Natural killer cell (primary cell): Measurements from ENCODE around the gene ATP10A. TPM values are rescaled to one million over a fixed set of nuclear protein-coding genes. Genes with fewer than 3 reads are reported as not detected.

Experiments used
- ATAC-seq, 3 donors: fragments of 150-1000 bp in 2 of 3; fragments of 200-7000 bp in 1 of 3; cut with Tn5 transposase; 1 replicate in 1 of 3; 2 replicates in 2 of 3; pipeline ENCODE4 v1.10.0; 2021; ENCODE audit warnings: mild to moderate bottlenecking in 2 of 3, moderate library complexity in 2 of 3
- DNase-seq, 2 donors: peaks; one replicate each; pipeline versions ENCODE4 v3.0.0 to v3.0.0-alpha.2; 2013 to 2021; ENCODE audit warnings: mixed read lengths in 1 of 2
- H3K27ac ChIP-seq: one replicate; pipeline ENCODE4 v1.5.1; 2013; ENCODE audit warnings: mild to moderate bottlenecking, low read length
- H3K27me3 ChIP-seq: one replicate; pipeline ENCODE4 v1.6.1; 2013; ENCODE audit warnings: low read length; ENCODE audit not compliant: control insufficient read depth, insufficient read depth
- H3K36me3 ChIP-seq: one replicate; pipeline ENCODE4 v1.6.1; 2013; ENCODE audit warnings: low read length; ENCODE audit not compliant: control insufficient read depth, insufficient read depth
- H3K4me1 ChIP-seq: one replicate; pipeline ENCODE4 v1.6.1; 2013; ENCODE audit warnings: low read length; ENCODE audit not compliant: control insufficient read depth, insufficient read depth
- H3K4me3 ChIP-seq: one replicate; pipeline ENCODE4 v1.5.1; 2013; ENCODE audit warnings: low read length
- H3K9me3 ChIP-seq: one replicate; pipeline ENCODE4 v1.6.1; 2013; ENCODE audit warnings: low read length; ENCODE audit not compliant: control insufficient read depth, insufficient read depth
- H3K27ac Mint-ChIP-seq, 2 donors: one replicate each; pipeline ENCODE4 v1.8.0; 2022; ENCODE audit warnings: mild to moderate bottlenecking in 2 of 2, mixed read lengths in 2 of 2, moderate library complexity in 1 of 2
- H3K27me3 Mint-ChIP-seq, 2 donors: one replicate each; pipeline ENCODE4 v1.8.0; 2022; ENCODE audit warnings: low read depth in 2 of 2, mixed read lengths in 2 of 2
- H3K36me3 Mint-ChIP-seq: one replicate; pipeline ENCODE4 v1.8.0; 2022; ENCODE audit warnings: mixed read lengths
- H3K4me1 Mint-ChIP-seq, 2 donors: one replicate each; pipeline ENCODE4 v1.8.0; 2022; ENCODE audit warnings: mixed read lengths in 2 of 2
- H3K4me3 Mint-ChIP-seq: one replicate; pipeline ENCODE4 v1.8.0; 2022; ENCODE audit warnings: mild to moderate bottlenecking, moderate library complexity, mixed read lengths
- H3K9me3 Mint-ChIP-seq, 2 donors: one replicate each; pipeline ENCODE4 v1.8.0; 2022; ENCODE audit warnings: mixed read lengths in 2 of 2
- WGBS: methylation state at CpG from one replicate; pipeline ENCODE4 v1.1.7; 2013; ENCODE audit warnings: missing lambda C conversion rate; ENCODE audit not compliant: insufficient coverage; 5-methylcytosine and 5-hydroxymethylcytosine counted together
- intact Hi-C: fragments of 100-400 bp; cut with micrococcal nuclease; formaldehyde crosslinking; loops from one replicate; pipeline ENCODE4 v1.14.2; 2022
- total RNA-seq, 4 donors: library from RNA; stranded (reverse); fragments of 120-200 nt in 1 of 4; gene quantifications; one replicate each; pipeline versions ENCODE4 v1.2.3 to v1.2.4, GENCODE V29; 2013 to 2022
- TF ChIP-seq, protein P1 (sequence below): fragments of 200-600 bp; IDR thresholded peaks from one replicate; pipeline ENCODE4 v1.8.0; 2022; ENCODE audit warnings: antibody characterized with exemption

ATP10A gene
- total RNA-seq, 3 donors from 2014 or later (not counting 1 experiment from before 2014, with no cell fraction given) = 50.1 to 67.0 (median 51.2) TPM

DNA sequence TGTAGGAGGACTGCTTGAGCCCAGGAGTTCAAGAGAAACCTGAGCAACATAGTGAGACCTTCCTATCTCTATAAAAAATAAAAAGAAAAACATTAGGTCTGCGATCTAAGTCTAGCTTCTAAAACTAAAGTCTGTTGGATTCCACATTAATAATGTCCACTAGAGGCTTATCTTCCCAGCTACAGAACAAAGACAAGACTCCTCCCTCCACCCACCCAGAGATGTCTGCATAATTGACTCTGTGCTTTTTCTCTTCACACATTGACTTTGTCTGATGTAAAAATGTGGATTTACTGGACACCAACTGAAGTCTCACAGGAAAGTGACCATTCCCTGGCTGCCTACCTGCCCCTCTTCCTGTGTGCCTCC lies 91.8 kb downstream of the ATP10A start:
- no peaks in the 10 kb centered on the region for H3K9me3 Mint-ChIP-seq
- no peak overlapping the region for H3K4me3 ChIP-seq
- no peaks in the 10 kb centered on the region for H3K9me3 ChIP-seq
- TF ChIP-seq, protein P1, sequence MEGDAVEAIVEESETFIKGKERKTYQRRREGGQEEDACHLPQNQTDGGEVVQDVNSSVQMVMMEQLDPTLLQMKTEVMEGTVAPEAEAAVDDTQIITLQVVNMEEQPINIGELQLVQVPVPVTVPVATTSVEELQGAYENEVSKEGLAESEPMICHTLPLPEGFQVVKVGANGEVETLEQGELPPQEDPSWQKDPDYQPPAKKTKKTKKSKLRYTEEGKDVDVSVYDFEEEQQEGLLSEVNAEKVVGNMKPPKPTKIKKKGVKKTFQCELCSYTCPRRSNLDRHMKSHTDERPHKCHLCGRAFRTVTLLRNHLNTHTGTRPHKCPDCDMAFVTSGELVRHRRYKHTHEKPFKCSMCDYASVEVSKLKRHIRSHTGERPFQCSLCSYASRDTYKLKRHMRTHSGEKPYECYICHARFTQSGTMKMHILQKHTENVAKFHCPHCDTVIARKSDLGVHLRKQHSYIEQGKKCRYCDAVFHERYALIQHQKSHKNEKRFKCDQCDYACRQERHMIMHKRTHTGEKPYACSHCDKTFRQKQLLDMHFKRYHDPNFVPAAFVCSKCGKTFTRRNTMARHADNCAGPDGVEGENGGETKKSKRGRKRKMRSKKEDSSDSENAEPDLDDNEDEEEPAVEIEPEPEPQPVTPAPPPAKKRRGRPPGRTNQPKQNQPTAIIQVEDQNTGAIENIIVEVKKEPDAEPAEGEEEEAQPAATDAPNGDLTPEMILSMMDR = no peak
- 94% methylated on average over 1 of the region's 1 CpG for WGBS
- H3K4me1 ChIP-seq = no peaks in the 10 kb centered on the region
- intact Hi-C loops = no loop called here
- no peak for DNase-seq
- no peak overlapping the region for H3K27ac ChIP-seq
- H3K27ac Mint-ChIP-seq = peak overlapping the region in 1 of 2 donors; percentile 45
- no peaks in the 10 kb centered on the region for H3K36me3 Mint-ChIP-seq
- H3K4me3 Mint-ChIP-seq = no peak overlapping the region
- peaks cover 25 to 37% of the 10 kb centered on the region in 2 donors for H3K4me1 Mint-ChIP-seq
- no peaks in the 10 kb centered on the region for H3K36me3 ChIP-seq
- H3K27me3 ChIP-seq = no peaks in the 10 kb centered on the region
- no peaks in the 10 kb centered on the region for H3K27me3 Mint-ChIP-seq
- ATAC-seq = no peak

DNA sequence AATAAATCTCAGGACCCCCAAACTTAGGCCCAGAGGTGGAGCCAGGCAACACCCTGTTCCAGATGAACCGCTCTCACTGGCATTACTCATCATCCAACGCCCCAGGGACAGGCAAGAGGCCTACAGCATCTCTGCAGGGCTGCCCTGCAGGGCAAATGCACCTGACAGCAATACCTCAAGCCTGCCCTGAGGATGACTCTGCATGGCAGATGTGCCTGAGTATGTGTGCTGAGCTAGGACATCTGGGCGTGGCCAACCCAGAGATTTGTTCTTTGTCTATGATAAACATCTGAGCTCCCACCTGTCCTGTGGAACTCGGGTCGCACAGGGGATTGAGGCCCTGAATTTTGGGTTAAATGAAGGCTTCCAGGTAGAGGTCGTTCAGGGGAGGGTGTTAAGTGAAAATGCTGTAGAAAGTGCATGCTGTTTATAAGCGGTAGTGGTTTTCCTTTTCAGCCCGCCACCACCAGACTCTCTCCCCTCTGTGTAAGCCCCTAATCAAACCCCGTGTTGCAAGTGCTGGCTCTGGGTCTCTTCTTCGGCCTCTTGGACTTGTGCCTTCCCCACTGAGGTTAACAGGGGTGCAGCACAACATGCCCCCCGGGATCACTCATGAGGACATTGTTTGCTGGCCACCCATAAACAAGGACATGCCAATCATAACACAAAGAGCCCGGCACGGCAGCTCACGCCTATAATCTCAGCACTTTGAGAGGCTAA lies 92.3 kb downstream of the ATP10A start:
- DNase-seq = no peak
- TF ChIP-seq, protein P1 = no peak
- WGBS = 90% methylated on average over 14 of the region's 14 CpGs
- Histone ChIP-seq H3K9me3 (no peaks in the 10 kb centered on the region), H3K27me3 (no peaks in the 10 kb centered on the region), H3K36me3 (peaks cover 1% of the 10 kb centered on the region), H3K4me1 (no peaks in the 10 kb centered on the region), H3K27ac (no peak overlapping the region), H3K4me3 (no peak overlapping the region)
- Mint-ChIP-seq H3K9me3 (no peaks in the 10 kb centered on the region), H3K4me1 (peaks cover 26 to 38% of the 10 kb centered on the region in 2 donors), H3K4me3 (no peak overlapping the region), H3K27me3 (no peaks in the 10 kb centered on the region), H3K27ac (peak overlapping the region in 1 of 2 donors; percentile 45), H3K36me3 (peaks cover 2% of the 10 kb centered on the region)
- intact Hi-C loops = no loop called here
- ATAC-seq = no peak

DNA sequence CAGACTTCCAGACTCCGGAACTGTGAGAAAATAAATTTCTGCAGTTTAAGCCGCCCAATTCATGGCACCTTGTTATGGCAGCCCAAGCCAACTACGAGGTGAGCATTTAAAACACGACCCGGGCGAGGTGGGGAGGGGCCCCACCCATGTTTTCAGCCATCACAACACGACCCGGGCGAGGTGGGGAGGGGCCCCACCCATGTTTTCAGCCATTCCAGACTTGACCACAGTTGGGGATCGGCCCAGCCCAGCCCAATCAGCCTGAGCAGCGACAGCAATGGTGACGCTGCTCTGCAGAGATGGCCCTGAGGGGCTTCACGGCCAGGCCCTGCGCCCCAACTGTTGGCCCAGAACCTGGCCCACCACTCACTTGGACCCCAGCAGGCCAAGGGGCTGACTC lies 93.1 kb downstream of the ATP10A start:
- no peak for ATAC-seq
- Histone ChIP-seq H3K9me3 (no peaks in the 10 kb centered on the region), H3K4me3 (no peak overlapping the region), H3K27ac (no peak overlapping the region), H3K4me1 (no peaks in the 10 kb centered on the region), H3K27me3 (no peaks in the 10 kb centered on the region), H3K36me3 (peaks cover 6% of the 10 kb centered on the region)
- H3K4me1 Mint-ChIP-seq = peaks cover 26 to 38% of the 10 kb centered on the region in 2 donors
- intact Hi-C loops = no loop called here
- peaks cover 5% of the 10 kb centered on the region for H3K36me3 Mint-ChIP-seq
- 96% methylated on average over 14 of the region's 14 CpGs for WGBS
- no peak overlapping the region for H3K4me3 Mint-ChIP-seq
- no peak for DNase-seq
- H3K9me3 Mint-ChIP-seq = no peaks in the 10 kb centered on the region
- TF ChIP-seq, protein P1 = no peak
- H3K27ac Mint-ChIP-seq = no peak overlapping the region
- no peaks in the 10 kb centered on the region for H3K27me3 Mint-ChIP-seq

DNA sequence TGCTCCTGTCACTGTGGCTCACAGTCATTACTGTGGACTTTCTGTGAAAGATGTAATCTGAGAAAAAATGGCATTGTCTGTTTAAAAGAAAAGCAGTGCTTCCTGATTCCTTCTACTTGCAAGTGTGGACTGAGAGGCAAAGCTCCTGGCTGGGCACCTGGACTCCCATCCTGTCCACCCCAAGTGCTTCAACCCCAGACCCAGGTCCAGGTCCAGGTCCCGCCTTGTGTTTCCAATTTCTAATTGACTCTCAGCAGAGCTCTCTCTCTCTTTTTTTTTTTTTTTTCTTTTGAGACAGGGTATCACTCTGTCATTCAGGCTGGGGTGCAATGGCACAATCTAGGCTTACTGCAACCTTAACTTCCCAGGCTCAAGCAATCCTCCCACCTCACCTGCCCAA lies 94.9 kb downstream of the ATP10A start:
- H3K27me3 ChIP-seq = no peaks in the 10 kb centered on the region
- no peak overlapping the region for H3K27ac Mint-ChIP-seq
- H3K4me1 Mint-ChIP-seq = peaks cover 33 to 36% of the 10 kb centered on the region in 2 donors

More for the DNA sequence above, 94.9 kb downstream of the ATP10A start:
- Histone ChIP-seq H3K4me3 (no peak overlapping the region), H3K4me1 (no peaks in the 10 kb centered on the region), H3K36me3 (peaks cover 12% of the 10 kb centered on the region), H3K27ac (no peak overlapping the region), H3K9me3 (peaks cover 4% of the 10 kb centered on the region)
- DNase-seq (no peak), ATAC-seq (no peak)
- Mint-ChIP-seq H3K4me3 (no peak overlapping the region), H3K9me3 (no peaks in the 10 kb centered on the region), H3K27me3 (no peaks in the 10 kb centered on the region), H3K36me3 (peaks cover 5% of the 10 kb centered on the region)
- intact Hi-C loops = no loop called here
- TF ChIP-seq, protein P1 = no peak
- 92% methylated on average over 1 of the region's 1 CpG for WGBS
